Suppressor macrophage treated with lipopolysaccharide for 1 hour (primary cell): ENCODE measurements around the gene TAF11L7.
"Not testable (repeated sequence)": the region's sequence is repeated elsewhere in the genome, so short reads cannot be mapped to it uniquely, and the experiment has no call there.

Source experiments
- DNase-seq, 3 donors: peaks; one replicate each; pipeline ENCODE4 v3.0.0-alpha.2; 2020 to 2022

Gene TAF11L7

GRCh38 chr5:17585658-17586057, at the start of gene TAF11L7:
Gene TAF11L7 (minus strand): TSS chr5:17585758.
- not testable (repeated sequence) for DNase-seq

GRCh38 chr5:17634160-17634559, 48.6 kb upstream of the TAF11L7 start, which contains the start of gene TAF11L14:
Gene TAF11L14 (plus strand): TSS chr5:17634460.
- no peak for DNase-seq

DNA sequence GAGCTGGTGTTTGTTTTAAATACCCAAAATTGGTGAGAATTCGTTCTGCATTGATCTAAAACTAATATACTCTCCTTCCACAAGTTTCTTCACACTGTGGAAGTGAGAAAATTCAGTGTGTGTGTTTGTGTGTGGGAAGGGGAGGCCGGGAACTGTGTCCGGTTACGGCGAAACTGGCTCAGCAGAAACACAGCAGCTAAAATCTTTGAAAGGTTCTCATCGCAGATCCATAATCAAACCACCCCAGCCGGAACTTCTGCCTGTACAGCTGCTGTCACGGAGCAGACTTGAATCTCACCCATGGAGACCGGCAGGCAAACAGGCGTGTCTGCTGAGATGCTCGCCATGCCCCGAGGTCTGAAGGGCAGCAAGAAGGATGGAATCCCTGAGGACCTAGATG, 46.2 kb upstream of the TAF11L7 start, which contains the start of gene TAF11L13:
TAF11L13 (plus strand) TSS at position 301 of the 400 bp plus-strand sequence.
- not testable (repeated sequence) for DNase-seq

GRCh38 chr5:17625686-17626085, 40.1 kb upstream of the TAF11L7 start:
- DNase-seq: no peak

DNA sequence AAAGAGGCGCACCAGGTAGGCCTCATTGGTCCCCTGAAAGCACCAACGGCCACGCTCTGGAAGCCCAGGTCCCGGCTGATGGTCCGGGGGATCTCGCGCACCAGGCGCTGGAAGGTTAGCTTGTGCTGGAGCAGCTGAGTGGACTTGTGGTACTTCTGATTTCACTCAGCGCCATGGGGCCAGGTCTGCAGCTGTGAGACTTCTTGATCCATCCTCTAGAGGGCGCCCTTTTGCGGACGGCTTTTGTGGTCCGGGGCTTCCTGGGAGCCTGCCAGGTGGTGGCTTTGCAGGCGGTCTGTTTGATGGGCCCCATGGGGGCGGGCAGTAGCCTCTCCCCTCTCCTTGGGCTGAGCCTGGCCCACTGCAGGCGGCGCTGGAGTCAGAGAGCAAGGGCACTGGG, 35.1 kb upstream of the TAF11L7 start:
- no peak for DNase-seq

DNA sequence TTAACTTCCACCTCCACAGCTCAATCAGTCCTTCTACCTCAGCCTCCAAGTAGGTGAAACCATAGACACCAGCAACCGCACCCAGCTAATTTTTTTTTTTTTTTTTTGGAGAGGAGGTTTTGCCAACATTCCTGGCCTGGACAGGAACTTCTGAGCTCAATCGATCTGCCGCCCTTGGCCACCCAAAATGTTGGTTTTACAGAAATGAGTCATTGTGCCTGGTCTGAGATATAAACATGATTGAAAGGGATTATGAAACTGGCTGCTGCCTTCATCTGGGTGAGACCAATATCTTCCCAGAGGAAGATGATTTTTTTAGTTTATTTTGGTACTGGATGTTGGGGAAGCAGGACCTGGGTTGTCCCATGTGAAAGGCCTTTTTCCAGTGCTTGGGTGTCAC, 33.8 kb upstream of the TAF11L7 start:
- no peak for DNase-seq

DNA sequence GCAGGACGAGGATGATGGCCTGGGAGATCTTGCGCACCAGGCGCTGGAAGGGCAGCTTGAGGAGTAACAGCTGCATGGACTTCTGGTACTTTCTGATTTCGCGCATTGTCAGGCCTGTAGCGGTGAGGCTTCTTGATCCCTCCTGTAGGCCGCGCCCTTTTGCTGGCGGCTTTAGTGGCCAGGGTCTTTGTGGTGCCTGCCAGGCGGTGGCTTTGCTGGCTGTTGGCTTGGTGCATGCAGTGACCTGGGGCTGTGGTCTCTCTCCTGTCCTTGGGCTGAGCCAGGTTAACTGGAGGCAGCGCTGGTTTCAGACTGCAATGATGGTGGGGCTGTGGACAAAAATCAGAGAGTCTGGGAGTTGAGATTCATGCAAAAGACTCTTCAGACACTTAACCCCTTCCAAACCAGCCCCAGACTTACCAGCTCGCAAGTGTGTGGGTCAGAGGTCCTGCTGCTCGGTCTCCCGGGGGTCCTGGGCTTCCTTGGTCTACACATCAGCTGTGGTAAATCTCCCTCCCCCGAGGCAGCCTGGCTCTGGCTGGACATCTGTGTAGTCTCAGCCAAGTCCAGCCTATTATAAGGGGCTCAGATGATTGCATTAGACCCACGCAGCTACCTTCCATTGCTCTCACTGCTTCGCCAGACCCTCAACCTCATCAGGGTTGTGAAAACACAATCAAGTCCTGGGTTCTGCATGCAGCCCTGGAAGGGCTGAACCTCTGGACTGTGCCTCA, 29.5 kb upstream of the TAF11L7 start:
- DNase-seq: no peak

GRCh38 chr5:17610092-17610491, 24.5 kb upstream of the TAF11L7 start, which contains the start of gene TAF11L12:
Gene TAF11L12 (plus strand): TSS chr5:17610392.
- not testable (repeated sequence) for DNase-seq

GRCh38 chr5:17607461-17607860, 21.9 kb upstream of the TAF11L7 start:
- DNase-seq: not testable (repeated sequence)

GRCh38 chr5:17604951-17605350, 19.4 kb upstream of the TAF11L7 start:
- DNase-seq: no peak

- not testable (repeated sequence) for DNase-seq
Observed at GRCh38 chr5:17603880-17604279, 18.3 kb upstream of the TAF11L7 start, which contains the start of gene TAF11L11. Gene TAF11L11 (plus strand): TSS chr5:17604183.

- not testable (repeated sequence) for DNase-seq
Observed at GRCh38 chr5:17597728-17598127, 12.2 kb upstream of the TAF11L7 start, which contains the start of gene TAF11L10. Gene TAF11L10 (minus strand): TSS chr5:17597828.

DNA sequence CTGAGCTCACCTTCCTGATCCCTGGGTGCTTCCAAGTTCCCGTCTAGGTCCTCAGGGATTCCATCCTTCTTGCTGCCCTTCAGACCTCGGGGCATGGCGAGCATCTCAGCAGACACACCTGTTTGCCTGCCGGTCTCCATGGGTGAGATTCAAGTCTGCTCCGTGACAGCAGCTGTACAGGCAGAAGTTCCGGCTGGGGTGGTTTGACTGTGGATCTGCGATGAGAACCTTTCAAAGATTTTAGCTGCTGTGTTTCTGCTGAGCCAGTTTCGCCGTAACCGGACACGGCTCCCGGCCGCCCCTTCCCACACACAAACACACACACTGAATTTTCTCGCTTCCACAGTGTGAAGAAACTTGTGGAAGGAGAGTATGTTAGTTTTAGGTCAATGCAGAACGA, 8.7 kb upstream of the TAF11L7 start, which contains the start of gene TAF11L9:
TAF11L9 (minus strand) TSS at position 140 of the 400 bp plus-strand sequence.
- DNase-seq: not testable (repeated sequence)

GRCh38 chr5:17590860-17591259, 5.3 kb upstream of the TAF11L7 start, which contains the start of gene TAF11L8:
Gene TAF11L8 (minus strand): TSS chr5:17590960.
- not testable (repeated sequence) for DNase-seq
